Measurements from ENCODE around the gene ROR1.

ROR1 gene

DNA sequence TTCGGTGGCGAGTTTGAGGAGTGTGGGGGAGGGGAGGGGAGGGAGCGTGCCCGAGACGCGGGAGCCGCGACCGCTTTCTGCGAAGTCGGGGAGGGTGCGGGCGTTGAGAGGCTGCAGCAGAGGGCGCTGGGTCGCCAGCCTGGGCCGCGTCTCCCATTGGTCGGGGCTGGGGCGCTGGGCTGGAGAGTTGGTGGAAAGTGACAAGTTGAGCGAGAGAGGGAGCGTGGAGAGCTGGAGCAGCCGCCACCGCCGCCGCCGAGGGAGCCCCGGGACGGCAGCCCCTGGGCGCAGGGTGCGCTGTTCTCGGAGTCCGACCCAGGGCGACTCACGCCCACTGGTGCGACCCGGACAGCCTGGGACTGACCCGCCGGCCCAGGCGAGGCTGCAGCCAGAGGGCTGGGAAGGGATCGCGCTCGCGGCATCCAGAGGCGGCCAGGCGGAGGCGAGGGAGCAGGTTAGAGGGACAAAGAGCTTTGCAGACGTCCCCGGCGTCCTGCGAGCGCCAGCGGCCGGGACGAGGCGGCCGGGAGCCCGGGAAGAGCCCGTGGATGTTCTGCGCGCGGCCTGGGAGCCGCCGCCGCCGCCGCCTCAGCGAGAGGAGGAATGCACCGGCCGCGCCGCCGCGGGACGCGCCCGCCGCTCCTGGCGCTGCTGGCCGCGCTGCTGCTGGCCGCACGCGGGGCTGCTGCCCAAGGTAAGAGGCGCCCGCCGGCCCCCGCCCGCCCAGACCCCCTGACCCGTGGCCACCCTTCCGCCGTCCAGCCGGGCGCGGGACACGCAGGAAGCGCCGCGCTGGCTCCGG is at the start of gene ROR1:
Gene ROR1 (plus strand): TSS at position 203 of the 802 bp plus-strand sequence.
- DNase-seq (ENCODE audit: low read depth), result peak; percentile 16

- no peak for DNase-seq (ENCODE audit: low read depth)
Observed at GRCh38 chr1:63724375-63724899, 49.4 kb upstream of the ROR1 start.

- no peak for DNase-seq (ENCODE audit: low read depth)
Observed at GRCh38 chr1:63728611-63729226, 45.1 kb upstream of the ROR1 start.

DNA sequence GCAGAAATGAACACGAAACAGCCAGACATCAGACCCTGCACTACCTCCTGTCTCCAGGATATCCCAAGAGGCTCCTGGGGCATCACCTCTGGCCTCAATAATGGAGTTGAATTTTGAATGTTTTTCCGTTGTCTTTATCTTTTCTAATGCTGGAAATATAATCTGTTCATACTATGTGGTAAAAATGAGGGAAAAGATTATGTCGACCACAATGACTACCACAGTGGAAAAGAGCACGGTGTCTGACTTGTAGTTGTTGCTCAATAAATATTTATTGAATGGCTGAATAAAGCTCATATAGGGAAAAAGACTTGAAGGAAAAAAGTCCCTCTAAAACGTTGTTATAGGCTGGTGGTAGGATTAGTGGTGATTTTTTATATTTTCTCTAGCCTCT is 44.6 kb upstream of the ROR1 start:
- no peak for DNase-seq (ENCODE audit: low read depth)

- no peak for DNase-seq (ENCODE audit: low read depth)
Observed at GRCh38 chr1:63730211-63730610, 43.6 kb upstream of the ROR1 start.

DNA sequence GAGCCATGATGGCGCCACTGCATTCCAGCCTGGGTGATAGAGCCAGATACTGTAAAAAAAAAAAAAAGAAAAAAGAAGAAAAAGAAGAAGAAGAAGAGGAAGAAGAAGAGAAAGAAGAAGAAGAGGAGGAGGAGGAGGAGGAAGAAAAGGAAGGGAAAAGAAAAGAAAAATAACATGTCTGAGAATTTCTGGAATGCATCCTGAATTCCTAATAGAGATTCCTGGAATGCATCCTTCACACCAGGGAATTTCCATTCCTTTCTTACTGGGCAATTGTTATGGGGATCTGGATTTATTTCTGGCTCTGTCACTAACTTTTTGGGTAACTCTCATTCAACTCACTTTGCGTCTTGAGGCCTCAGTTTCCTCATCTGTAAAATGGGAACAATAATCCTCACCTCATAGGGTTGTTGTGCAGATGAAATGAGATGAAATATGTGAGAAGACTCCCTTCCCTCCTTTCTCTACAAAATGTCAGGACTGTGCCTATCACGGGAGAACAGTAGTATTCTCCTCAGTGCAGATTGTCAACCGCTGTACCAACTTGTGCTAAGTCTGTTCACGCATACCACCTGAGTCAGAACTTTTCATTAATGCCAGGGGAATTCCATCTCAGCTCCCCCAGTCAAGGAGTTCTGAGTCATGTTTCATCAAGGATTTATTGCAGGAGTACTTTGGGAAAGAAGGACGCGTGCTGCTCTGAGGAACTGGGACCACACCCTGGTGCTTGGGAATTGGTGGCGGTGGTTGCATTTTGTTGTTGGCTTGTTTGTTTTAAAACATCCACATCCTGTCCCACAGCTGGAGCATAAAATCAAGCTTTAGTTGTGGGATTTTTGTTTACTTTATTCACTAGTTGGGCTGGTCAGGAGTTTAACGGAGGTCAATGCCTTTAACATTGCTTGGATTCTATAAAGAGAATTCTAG is 42.4 kb upstream of the ROR1 start:
- no peak for DNase-seq (ENCODE audit: low read depth)

- no peak for DNase-seq (ENCODE audit: low read depth)
Observed at GRCh38 chr1:63732666-63733065, 41.2 kb upstream of the ROR1 start.

DNA sequence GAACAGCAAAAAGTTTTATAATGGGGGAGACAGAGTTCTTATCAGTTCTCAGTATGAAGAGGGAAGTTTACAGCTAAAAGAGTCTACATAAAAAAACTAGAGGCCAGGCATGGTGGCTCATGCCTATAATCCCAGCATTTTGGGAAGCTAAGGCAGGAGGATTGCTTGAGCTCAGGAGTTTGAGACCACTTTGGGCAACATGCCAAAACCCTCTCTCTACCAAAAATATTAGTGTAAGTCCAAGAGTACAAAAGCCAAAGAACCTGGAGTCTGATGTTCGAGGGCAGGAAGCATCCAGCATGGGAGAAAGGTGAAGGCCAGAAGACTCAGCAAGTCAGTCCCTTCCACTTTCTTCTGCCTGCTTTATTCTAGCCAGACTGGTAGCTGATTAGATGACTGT is 35.0 kb upstream of the ROR1 start:
- no peak for DNase-seq (ENCODE audit: low read depth)

GRCh38 chr1:63739452-63739851 is 34.4 kb upstream of the ROR1 start:
- DNase-seq (ENCODE audit: low read depth), result no peak

GRCh38 chr1:63740432-63740831 is 33.4 kb upstream of the ROR1 start:
- DNase-seq (ENCODE audit: low read depth), result no peak

DNA sequence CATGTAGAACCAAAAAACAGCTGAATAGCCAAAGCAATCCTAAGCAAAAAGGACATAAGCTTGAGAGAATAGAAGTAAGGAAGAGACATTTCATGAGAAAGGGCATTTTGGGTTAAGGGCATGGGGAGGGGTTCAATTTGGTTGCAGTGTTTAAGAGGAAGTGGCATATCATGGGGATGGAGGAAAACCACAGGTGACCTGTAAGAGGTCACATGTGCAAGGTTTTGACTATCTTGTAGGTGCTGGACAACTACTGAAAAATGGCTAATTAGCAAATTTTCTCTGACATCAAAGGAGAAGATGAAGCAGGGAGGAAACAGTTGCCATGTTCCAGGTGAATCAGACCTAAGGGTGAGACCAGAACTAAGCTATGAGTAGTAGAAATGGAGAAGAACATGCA is 31.3 kb upstream of the ROR1 start:
- no peak for DNase-seq (ENCODE audit: low read depth)

DNA sequence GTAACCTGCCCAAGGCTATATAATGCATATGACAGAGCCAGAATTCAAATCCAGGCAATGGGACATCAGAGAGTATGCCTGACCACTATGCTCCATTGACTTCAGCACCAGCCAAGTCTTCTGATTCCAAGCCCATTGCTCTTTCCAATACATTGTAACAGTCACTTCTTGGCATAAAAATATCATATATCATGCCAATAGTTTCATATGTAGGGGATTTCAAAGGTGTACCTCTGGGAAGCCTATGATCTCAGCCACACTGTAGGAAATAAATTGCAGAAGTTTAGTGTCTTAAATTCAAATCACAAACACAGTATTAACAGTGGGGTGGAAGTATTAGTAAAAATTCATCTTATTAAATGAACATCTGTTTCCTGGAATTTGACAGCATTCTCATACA is 30.0 kb upstream of the ROR1 start:
- DNase-seq (ENCODE audit: low read depth), result no peak

GRCh38 chr1:63746129-63746864 is 27.5 kb upstream of the ROR1 start:
- no peak for DNase-seq (ENCODE audit: low read depth)

GRCh38 chr1:63747445-63747844 is 26.4 kb upstream of the ROR1 start:
- no peak for DNase-seq (ENCODE audit: low read depth)

DNA sequence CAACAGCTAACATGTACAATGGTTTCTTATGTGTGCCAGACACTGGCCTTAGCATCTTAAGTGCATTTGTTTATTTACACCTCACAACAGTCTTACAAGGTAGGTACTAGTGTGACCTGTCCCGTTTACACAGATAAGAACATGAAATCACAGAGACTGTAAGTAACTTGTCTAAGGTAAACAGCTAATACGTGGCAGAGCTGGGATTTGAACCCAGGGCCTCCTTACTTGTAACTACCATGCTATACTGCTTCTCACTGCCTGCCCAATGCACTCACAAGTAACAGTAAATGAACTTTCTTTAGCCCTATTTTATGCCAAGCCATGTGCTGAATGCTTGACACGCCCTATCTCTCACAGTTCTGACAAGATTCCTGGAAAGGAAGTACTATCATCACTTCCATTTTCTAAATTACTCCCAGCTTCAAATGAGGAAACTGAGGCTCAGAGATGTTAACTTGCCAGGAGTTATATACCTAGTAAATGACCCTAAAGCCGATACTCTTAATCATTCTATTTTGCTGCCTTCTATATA is 25.7 kb upstream of the ROR1 start:
- no peak for DNase-seq (ENCODE audit: low read depth)

- no peak for DNase-seq (ENCODE audit: low read depth)
Observed at GRCh38 chr1:63748641-63749040, 25.2 kb upstream of the ROR1 start.

DNA sequence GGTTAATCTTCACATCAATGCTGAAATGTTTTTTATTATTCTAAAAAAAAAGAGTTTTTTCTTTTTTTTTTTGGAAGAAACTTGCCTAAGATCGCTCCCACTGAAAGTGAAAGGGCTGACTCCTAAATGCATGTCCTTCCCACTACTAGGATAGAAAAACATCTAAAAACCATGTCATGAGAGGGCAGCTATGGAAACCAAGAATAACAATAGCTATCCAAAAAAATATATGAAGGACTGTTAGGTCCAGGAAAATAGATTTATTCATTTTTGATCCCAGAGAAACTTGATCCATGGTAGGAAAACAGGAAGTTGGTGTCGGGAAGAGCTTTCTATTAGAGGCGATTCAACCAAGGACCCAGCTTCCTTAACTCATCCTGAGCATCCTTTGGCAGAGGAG is 23.1 kb upstream of the ROR1 start:
- no peak for DNase-seq (ENCODE audit: low read depth)

DNA sequence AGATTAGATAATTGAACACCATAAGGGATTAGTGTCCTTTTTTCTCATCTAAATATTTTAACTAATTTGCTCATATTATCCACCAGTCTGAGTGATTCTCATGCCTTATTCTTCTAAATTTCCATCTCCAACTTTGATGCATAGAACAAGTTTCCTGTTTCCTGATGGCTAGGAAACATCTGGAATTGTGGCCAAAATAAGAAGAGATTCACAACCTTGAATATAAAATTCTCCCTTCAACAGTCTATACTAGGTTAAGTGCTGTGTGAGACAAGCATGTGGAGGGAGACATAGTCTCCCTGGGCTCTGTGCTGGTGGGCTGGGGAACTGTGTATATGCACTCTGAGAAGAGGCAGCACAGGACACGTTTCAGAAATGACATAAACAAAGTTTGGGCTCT is 21.6 kb upstream of the ROR1 start:
- DNase-seq (ENCODE audit: low read depth), result no peak

DNA sequence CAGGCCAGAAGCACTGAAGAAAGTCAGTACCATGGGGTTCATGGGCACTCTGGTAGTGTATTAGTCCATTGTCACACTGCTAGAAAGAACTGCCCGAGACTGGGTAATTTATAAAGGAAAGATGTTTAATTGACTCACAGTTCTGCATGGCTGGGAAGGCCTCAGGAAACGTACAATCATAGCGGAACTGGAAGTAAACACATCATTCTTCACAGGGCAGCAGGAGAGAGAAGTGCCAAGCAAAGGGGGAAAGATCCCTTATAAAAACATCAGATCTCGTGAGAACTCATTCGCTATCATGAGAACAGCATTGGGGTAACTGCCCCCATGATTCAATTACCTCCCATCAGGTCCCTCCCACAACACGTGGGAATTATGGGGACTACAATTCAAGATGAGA is 20.2 kb upstream of the ROR1 start:
- no peak for DNase-seq (ENCODE audit: low read depth)

GRCh38 chr1:63756839-63757238 is 17.0 kb upstream of the ROR1 start:
- no peak for DNase-seq (ENCODE audit: low read depth)

DNA sequence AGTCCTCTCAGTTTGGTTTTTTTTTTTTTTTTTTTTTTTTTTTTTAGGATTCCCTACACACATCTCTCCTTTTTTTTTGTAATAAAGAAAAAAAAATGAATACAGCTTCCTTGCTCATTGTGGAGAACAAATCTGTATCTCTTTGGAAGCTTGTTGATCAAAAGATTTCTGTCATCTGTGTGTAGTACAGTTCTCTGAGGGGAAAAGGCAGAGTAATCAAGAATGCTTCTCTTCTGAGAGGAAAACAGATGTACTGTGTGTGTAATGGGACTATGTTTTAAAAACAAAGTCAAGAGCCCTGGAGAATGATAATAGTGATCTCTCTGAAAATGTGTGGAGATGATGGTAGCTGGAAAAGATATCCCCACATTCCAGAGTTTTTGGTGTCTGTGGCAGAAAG is 16.5 kb upstream of the ROR1 start:
- DNase-seq (ENCODE audit: low read depth), result no peak

DNA sequence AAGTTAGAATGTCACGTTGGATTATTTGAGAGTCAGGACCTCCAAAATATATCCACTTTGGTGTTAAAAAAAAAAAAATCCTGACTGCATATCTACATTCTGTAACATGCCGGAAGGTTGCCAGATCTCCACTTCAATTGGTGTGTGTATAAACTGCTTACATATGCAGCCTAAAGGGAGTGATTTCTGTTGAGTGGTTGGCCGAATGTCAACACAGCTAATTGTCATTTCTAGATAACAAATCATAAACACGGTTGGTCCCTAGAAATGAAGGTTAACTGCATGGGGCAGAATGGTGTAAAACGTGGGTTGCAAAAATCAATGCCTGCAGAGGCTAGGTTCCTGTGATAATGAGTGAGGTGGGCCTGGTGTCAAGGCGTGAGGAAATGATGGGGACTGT is 15.0 kb upstream of the ROR1 start:
- DNase-seq (ENCODE audit: low read depth), result no peak
